Camera-type eye (tissue), 1 donor: ENCODE data around the gene ARMCX1. TPM values are rescaled to one million over a fixed set of nuclear protein-coding genes. Genes with fewer than 3 reads are reported as not detected.

Experiments used
- total RNA-seq: library from RNA; depleted of rRNA; stranded (reverse); fragments of >200 nt; gene quantifications from one replicate; pipeline ENCODE4 v1.2.3, GENCODE V29; 2014

The ARMCX1 gene
- 73.6 TPM for total RNA-seq

GRCh38 chrX:101550362-101550750, at the start of gene ARMCX1:
TSS of gene ARMCX1 (plus strand) at chrX:101550547. CDS start at chrX:101552931, 2,384 bp downstream.

Other genes starting within 250 kb of the ARMCX1 start
- 8.2 TPM for gene TIMM8A, start 201.8 kb upstream of the ARMCX1 start, total RNA-seq
- 3.1 TPM for gene BTK, start 164.4 kb upstream of the ARMCX1 start, total RNA-seq
- 934 TPM for gene RPL36A, start 159.5 kb upstream of the ARMCX1 start, total RNA-seq
- gene GLA, start 142.6 kb upstream of the ARMCX1 start, total RNA-seq: 18.7 TPM
- 86.1 TPM for gene HNRNPH2, start 142.3 kb upstream of the ARMCX1 start, total RNA-seq
- 23.3 TPM for gene ARMCX4, start 65.1 kb upstream of the ARMCX1 start, total RNA-seq
- gene ARMCX6, start 67.5 kb downstream of the ARMCX1 start, total RNA-seq: 38.4 TPM
- gene ARMCX3, start 72.6 kb downstream of the ARMCX1 start, total RNA-seq: 103 TPM
- gene ARMCX2, start 109.3 kb downstream of the ARMCX1 start, total RNA-seq: 87.9 TPM